ENCODE data around the gene JUP. TPM values are rescaled to one million over a fixed set of nuclear protein-coding genes. Genes with fewer than 3 reads are reported as not detected.
"Not testable (repeated sequence)": the region's sequence is repeated elsewhere in the genome, so short reads cannot be mapped to it uniquely, and the experiment has no call there.

The JUP gene
- total RNA-seq (2014; rRNA removed; shearing (Covaris generic); ENCODE audit: low replicate concordance) = 56.9 and 111 TPM in 2 replicates

GRCh38 chr17:41786227-41787020 lies at the start of gene JUP:
TSS of gene JUP (minus strand) at chr17:41786711. CDS start at chr17:41771854, 14,857 bp downstream.
- in situ Hi-C loops (cut with HindIII; ENCODE audit: low pct_unique_long_range_greater_than_20kb, low sequenced_read_pairs) = no loop called here

GRCh38 chr17:41835800-41836549 lies 49.5 kb upstream of the JUP start, which contains the start of gene NT5C3B:
TSS of gene NT5C3B (minus strand) at chr17:41836232. CDS start at chr17:41836193, 39 bp downstream.
- DNase-seq (ENCODE audit: low read depth) = peak; percentile 41
- in situ Hi-C loops (cut with HindIII; ENCODE audit: low pct_unique_long_range_greater_than_20kb, low sequenced_read_pairs) = no loop called here

More at GRCh38 chr17:41786227-41787020, at the start of gene JUP:
- DNase-seq (ENCODE audit: low read depth) = peak; percentile 100

- in situ Hi-C loops (cut with HindIII; ENCODE audit: low pct_unique_long_range_greater_than_20kb, low sequenced_read_pairs) = no loop called here
- no peak for DNase-seq (ENCODE audit: low read depth)
These were observed 48.8 kb upstream of the JUP start for GRCh38 chr17:41835214-41835799.

- DNase-seq (ENCODE audit: low read depth); in situ Hi-C loops (cut with HindIII; ENCODE audit: low pct_unique_long_range_greater_than_20kb, low sequenced_read_pairs): not testable (repeated sequence)
These were observed 43.5 kb upstream of the JUP start for GRCh38 chr17:41829961-41830360.

- no peak for DNase-seq (ENCODE audit: low read depth)
- in situ Hi-C loops (cut with HindIII; ENCODE audit: low pct_unique_long_range_greater_than_20kb, low sequenced_read_pairs) = no loop called here
These were observed 38.8 kb upstream of the JUP start for GRCh38 chr17:41825175-41825845.

- DNase-seq (ENCODE audit: low read depth) = no peak
- in situ Hi-C loops (cut with HindIII; ENCODE audit: low pct_unique_long_range_greater_than_20kb, low sequenced_read_pairs) = loop anchor here (25.0 kb wide), 1 partner anchor 112 kb away; the partner anchor contains the start of gene GAST
These were observed 37.6 kb upstream of the JUP start for GRCh38 chr17:41824086-41824485.

GRCh38 chr17:41823580-41823979 lies 37.1 kb upstream of the JUP start:
- no peak for DNase-seq (ENCODE audit: low read depth)
- in situ Hi-C loops (cut with HindIII; ENCODE audit: low pct_unique_long_range_greater_than_20kb, low sequenced_read_pairs) = loop anchor here (25.0 kb wide), 1 partner anchor 111 kb away; the partner anchor contains the start of gene GAST

- DNase-seq (ENCODE audit: low read depth) = no peak
- in situ Hi-C loops (cut with HindIII; ENCODE audit: low pct_unique_long_range_greater_than_20kb, low sequenced_read_pairs) = loop anchor here (25.0 kb wide), 1 partner anchor 111 kb away; the partner anchor contains the start of gene GAST
These were observed 36.6 kb upstream of the JUP start for GRCh38 chr17:41823141-41823524.

GRCh38 chr17:41822216-41823140 lies 36.0 kb upstream of the JUP start:
- in situ Hi-C loops (cut with HindIII; ENCODE audit: low pct_unique_long_range_greater_than_20kb, low sequenced_read_pairs) = loop anchor here (25.0 kb wide), 1 partner anchor 110 kb away; the partner anchor contains the start of gene GAST
- no peak for DNase-seq (ENCODE audit: low read depth)

GRCh38 chr17:41821776-41822175 lies 35.3 kb upstream of the JUP start:
- in situ Hi-C loops (cut with HindIII; ENCODE audit: low pct_unique_long_range_greater_than_20kb, low sequenced_read_pairs) = loop anchor here (25.0 kb wide), 1 partner anchor 109 kb away; the partner anchor contains the start of gene GAST
- no peak for DNase-seq (ENCODE audit: low read depth)

- no peak for DNase-seq (ENCODE audit: low read depth)
- in situ Hi-C loops (cut with HindIII; ENCODE audit: low pct_unique_long_range_greater_than_20kb, low sequenced_read_pairs) = loop anchor here (25.0 kb wide), 1 partner anchor 106 kb away; the partner anchor contains the start of gene GAST
These were observed 31.5 kb upstream of the JUP start for GRCh38 chr17:41818024-41818423.

GRCh38 chr17:41816637-41817320 lies 30.3 kb upstream of the JUP start:
- DNase-seq (ENCODE audit: low read depth) = no peak
- in situ Hi-C loops (cut with HindIII; ENCODE audit: low pct_unique_long_range_greater_than_20kb, low sequenced_read_pairs) = loop anchor here (25.0 kb wide), 1 partner anchor 104 kb away; the partner anchor contains the start of gene GAST

- peak; percentile 79 for DNase-seq (ENCODE audit: low read depth)
- in situ Hi-C loops (cut with HindIII; ENCODE audit: low pct_unique_long_range_greater_than_20kb, low sequenced_read_pairs) = loop anchor here (25.0 kb wide), 1 partner anchor 102 kb away; the partner anchor contains the start of gene GAST
These were observed 27.7 kb upstream of the JUP start for GRCh38 chr17:41814195-41814594.

- no peak for DNase-seq (ENCODE audit: low read depth)
- in situ Hi-C loops (cut with HindIII; ENCODE audit: low pct_unique_long_range_greater_than_20kb, low sequenced_read_pairs) = loop anchor here (25.0 kb wide), 1 partner anchor 101 kb away; the partner anchor contains the start of gene GAST
These were observed 27.2 kb upstream of the JUP start for GRCh38 chr17:41813699-41814124.

- in situ Hi-C loops (cut with HindIII; ENCODE audit: low pct_unique_long_range_greater_than_20kb, low sequenced_read_pairs) = loop anchor here (25.0 kb wide), 1 partner anchor 101 kb away; the partner anchor contains the start of gene GAST
- no peak for DNase-seq (ENCODE audit: low read depth)
These were observed 26.7 kb upstream of the JUP start for GRCh38 chr17:41813152-41813680.

Data from Caki2 (cell line).